Left ventricle myocardium inferior (tissue), 1 donor: Measurements from ENCODE around the gene GPRC5A. TPM values are rescaled to one million over a fixed set of nuclear protein-coding genes. Genes with fewer than 3 reads are reported as not detected.

ENCODE experiments used
- DNase-seq: peaks from one replicate; pipeline ENCODE4 v3.0.0-alpha.2; 2020
- H3K27ac ChIP-seq: fragments of 200-600 bp; replicated peaks from 2 replicates; pipeline ENCODE4 v1.8.0; 2021
- H3K27me3 ChIP-seq: fragments of 200-600 bp; 2 replicates; pipeline ENCODE4 v1.8.0; 2021; ENCODE audit warnings: low read depth
- H3K36me3 ChIP-seq: fragments of 200-600 bp; 2 replicates; pipeline ENCODE4 v1.8.0; 2021
- H3K4me1 ChIP-seq: fragments of 200-600 bp; 2 replicates; pipeline ENCODE4 v1.8.0; 2021
- H3K4me3 ChIP-seq: fragments of 200-600 bp; 2 replicates; pipeline ENCODE4 v1.8.0; 2021; ENCODE audit warnings: mild to moderate bottlenecking, moderate library complexity
- H3K9me3 ChIP-seq: fragments of 200-600 bp; replicated peaks from 2 replicates; pipeline ENCODE4 v1.8.0; 2021
- intact Hi-C: fragments of 100-400 bp; cut with micrococcal nuclease; formaldehyde crosslinking; loops from one replicate; pipeline ENCODE4 v1.11.0; 2022
- total RNA-seq: library from RNA; stranded (reverse); fragmentation: NEBNext Ultra II Directional; extraction: Animal tissue kit (Norgen Biotek cat#: 25700); gene quantifications from one replicate; pipeline ENCODE4 v1.2.1, GENCODE V29; 2021
- TF ChIP-seq, protein P1 (sequence below): fragments of 200-600 bp; IDR thresholded peaks from 2 replicates; pipeline ENCODE4 v1.8.0; 2021; ENCODE audit warnings: antibody characterized with exemption, mild to moderate bottlenecking, borderline replicate concordance
- donor health status: DM: no; HTN: yes; CAD: no; lungs with severe emphysema.

Gene GPRC5A
- total RNA-seq, 1 donor from 2014 or later, result 0.77 TPM

- H3K4me3 ChIP-seq, result no peak overlapping the region
- intact Hi-C loops, result no loop called here
- TF ChIP-seq, protein P1, sequence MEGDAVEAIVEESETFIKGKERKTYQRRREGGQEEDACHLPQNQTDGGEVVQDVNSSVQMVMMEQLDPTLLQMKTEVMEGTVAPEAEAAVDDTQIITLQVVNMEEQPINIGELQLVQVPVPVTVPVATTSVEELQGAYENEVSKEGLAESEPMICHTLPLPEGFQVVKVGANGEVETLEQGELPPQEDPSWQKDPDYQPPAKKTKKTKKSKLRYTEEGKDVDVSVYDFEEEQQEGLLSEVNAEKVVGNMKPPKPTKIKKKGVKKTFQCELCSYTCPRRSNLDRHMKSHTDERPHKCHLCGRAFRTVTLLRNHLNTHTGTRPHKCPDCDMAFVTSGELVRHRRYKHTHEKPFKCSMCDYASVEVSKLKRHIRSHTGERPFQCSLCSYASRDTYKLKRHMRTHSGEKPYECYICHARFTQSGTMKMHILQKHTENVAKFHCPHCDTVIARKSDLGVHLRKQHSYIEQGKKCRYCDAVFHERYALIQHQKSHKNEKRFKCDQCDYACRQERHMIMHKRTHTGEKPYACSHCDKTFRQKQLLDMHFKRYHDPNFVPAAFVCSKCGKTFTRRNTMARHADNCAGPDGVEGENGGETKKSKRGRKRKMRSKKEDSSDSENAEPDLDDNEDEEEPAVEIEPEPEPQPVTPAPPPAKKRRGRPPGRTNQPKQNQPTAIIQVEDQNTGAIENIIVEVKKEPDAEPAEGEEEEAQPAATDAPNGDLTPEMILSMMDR, result no peak
- H3K9me3 ChIP-seq, result no peaks in the 10 kb centered on the region
- H3K27ac ChIP-seq, result no peak overlapping the region
- no peaks in the 10 kb centered on the region for H3K4me1 ChIP-seq
- H3K36me3 ChIP-seq, result no peaks in the 10 kb centered on the region
- H3K27me3 ChIP-seq, result no peaks in the 10 kb centered on the region
- no peak for DNase-seq
These were observed 54.2 kb downstream of the GPRC5A start for GRCh38 chr12:12945591-12945990.

DNA sequence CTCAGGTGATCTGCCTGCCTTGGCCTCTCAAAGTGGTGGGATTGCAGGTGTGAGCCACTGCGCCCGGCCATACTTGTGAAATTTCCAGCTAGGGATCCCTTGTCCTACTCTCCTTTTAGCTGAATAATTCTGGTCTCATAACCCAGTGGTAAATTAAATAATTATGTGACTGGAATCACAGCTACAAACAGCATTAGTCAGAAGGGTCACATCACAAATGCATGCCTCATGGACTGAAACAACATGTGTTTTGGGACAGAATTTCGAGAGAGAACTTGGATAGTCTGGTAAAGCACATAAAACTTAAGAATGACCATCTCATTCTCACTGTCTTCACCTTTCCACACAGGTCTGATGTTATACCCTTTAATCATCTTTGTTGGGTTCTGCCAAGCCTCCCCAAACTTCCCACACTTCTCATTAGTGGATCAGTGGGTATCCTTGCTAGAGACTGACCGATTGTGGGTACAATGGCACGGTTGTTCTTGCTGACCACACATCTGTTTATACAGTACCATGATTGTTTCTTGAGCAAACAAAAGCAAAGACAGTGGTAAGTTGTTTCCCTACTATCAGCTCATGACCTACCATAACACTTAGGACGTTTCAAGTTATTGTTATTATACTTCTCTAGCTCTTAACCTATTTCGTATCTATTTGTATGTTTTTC lies 55.5 kb downstream of the GPRC5A start:
- no peaks in the 10 kb centered on the region for H3K9me3 ChIP-seq
- TF ChIP-seq, protein P1, result no peak
- no peak for DNase-seq
- no peaks in the 10 kb centered on the region for H3K27me3 ChIP-seq
- H3K4me3 ChIP-seq, result no peak overlapping the region
- H3K27ac ChIP-seq, result no peak overlapping the region
- intact Hi-C loops, result no loop called here
- no peaks in the 10 kb centered on the region for H3K36me3 ChIP-seq
- no peaks in the 10 kb centered on the region for H3K4me1 ChIP-seq

DNA sequence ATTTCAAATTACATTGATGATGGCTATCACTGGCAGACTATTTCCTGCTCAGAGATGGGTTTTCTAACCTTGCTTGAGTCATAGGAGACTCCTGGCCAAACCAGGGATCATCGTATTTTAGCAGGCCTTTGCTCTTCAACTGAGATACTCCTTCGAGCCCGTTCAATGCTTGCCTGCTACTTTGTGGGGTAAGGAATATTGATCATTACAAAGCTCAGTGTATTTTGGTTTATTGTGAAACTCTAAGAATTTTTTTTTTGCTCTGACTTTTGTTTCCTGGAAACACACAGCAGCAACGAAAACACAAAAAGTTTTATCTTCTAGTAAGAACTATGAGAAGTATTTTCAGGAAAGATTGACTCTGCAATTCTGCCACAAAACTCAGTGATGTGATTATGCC lies 56.5 kb downstream of the GPRC5A start:
- Histone ChIP-seq H3K4me3 (no peak overlapping the region), H3K27ac (no peak overlapping the region), H3K27me3 (no peaks in the 10 kb centered on the region), H3K36me3 (no peaks in the 10 kb centered on the region), H3K9me3 (no peaks in the 10 kb centered on the region), H3K4me1 (no peaks in the 10 kb centered on the region)
- intact Hi-C loops, result no loop called here
- no peak for DNase-seq
- TF ChIP-seq, protein P1, result no peak

DNA sequence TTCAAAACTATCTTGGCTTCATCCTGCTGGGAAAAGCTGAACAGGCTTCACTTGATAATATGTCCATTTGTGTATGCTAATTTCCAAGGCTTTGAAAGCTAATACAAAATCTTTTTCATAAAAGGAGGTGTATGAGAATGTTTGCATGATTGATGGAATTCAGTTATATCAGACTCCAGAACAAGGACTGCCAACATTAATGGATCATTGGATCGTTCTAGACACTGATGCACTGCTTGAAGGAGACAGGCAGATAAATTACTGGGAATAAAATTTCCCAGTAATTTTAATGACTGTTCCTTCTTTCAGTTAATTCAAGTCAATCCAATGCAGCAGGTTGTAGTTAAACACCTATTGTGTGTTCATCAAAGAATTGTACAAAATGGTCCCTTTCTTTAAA lies 60.1 kb downstream of the GPRC5A start:
- intact Hi-C loops, result no loop called here
- DNase-seq, result no peak
- Histone ChIP-seq H3K36me3 (no peaks in the 10 kb centered on the region), H3K27ac (no peak overlapping the region), H3K27me3 (no peaks in the 10 kb centered on the region), H3K9me3 (no peaks in the 10 kb centered on the region), H3K4me1 (no peaks in the 10 kb centered on the region), H3K4me3 (no peak overlapping the region)
- TF ChIP-seq, protein P1, result no peak

GRCh38 chr12:12952036-12952435 lies 60.7 kb downstream of the GPRC5A start, which contains the start of gene GPRC5D:
GPRC5D (minus strand) TSS chr12:12952170; CDS start chr12:12950384, 1,786 bp downstream.
- Histone ChIP-seq H3K27ac (no peak within 1 kb of the TSS), H3K9me3 (no peaks in the 10 kb centered on the region), H3K4me1 (no peaks in the 10 kb centered on the region), H3K36me3 (no peaks in the 10 kb centered on the region), H3K27me3 (no peaks in the 10 kb centered on the region), H3K4me3 (no peak within 1 kb of the TSS)
- intact Hi-C loops, result no loop called here
- no peak for DNase-seq
- TF ChIP-seq, protein P1, result no peak
